Measurements from ENCODE around the gene HBP1. TPM values are rescaled to one million over a fixed set of nuclear protein-coding genes. Genes with fewer than 3 reads are reported as not detected.

HBP1 gene
- total RNA-seq, 1 experiment from 2014 or later: 55.6 TPM

GRCh38 chr7:107169120-107170050 is 582 bp downstream of the HBP1 start:
- H3K9me2 ChIP-seq (replicated peaks; ENCODE audit: insufficient read depth, low read length): no peaks in the 10 kb centered on the region
- H3K4me1 ChIP-seq (ENCODE audit: low read length): peaks cover 47% of the 10 kb centered on the region
- peak; percentile 97 for DNase-seq
- peak overlapping the region; percentile 88 for H2AFZ ChIP-seq (ENCODE audit: low read length)
- H3K79me2 ChIP-seq (ENCODE audit: low read length): peaks cover 44% of the 10 kb centered on the region
- H3K27me3 ChIP-seq (ENCODE audit: low read length): no peaks in the 10 kb centered on the region
- peak overlapping the region; percentile 87 for H3K4me3 ChIP-seq (ENCODE audit: low read length)
- peak overlapping the region; percentile 74 for H3K27ac ChIP-seq (ENCODE audit: low read length)
- H3K36me3 ChIP-seq (ENCODE audit: insufficient read depth, low read length): no peaks in the 10 kb centered on the region
- H4K20me1 ChIP-seq (ENCODE audit: insufficient read depth, low read depth, low read length): no peaks in the 10 kb centered on the region
- H3K4me2 ChIP-seq (ENCODE audit: low read depth, low read length, poor library complexity, severe bottlenecking): peak overlapping the region; percentile 80
- H3K9me3 ChIP-seq (ENCODE audit: low read length): no peaks in the 10 kb centered on the region
- peak overlapping the region; percentile 77 for H3K9ac ChIP-seq (ENCODE audit: low read length)

- peak overlapping the region; percentile 87 for H3K4me3 ChIP-seq (ENCODE audit: low read length)
- H3K36me3 ChIP-seq (ENCODE audit: insufficient read depth, low read length): no peaks in the 10 kb centered on the region
- no peaks in the 10 kb centered on the region for H3K27me3 ChIP-seq (ENCODE audit: low read length)
- H3K9me2 ChIP-seq (replicated peaks; ENCODE audit: insufficient read depth, low read length): no peaks in the 10 kb centered on the region
- peaks cover 53% of the 10 kb centered on the region for H3K79me2 ChIP-seq (ENCODE audit: low read length)
- H3K27ac ChIP-seq (ENCODE audit: low read length): peak overlapping the region; percentile 74
- H2AFZ ChIP-seq (ENCODE audit: low read length): peak overlapping the region; percentile 88
- H3K4me1 ChIP-seq (ENCODE audit: low read length): peaks cover 52% of the 10 kb centered on the region
- H3K9me3 ChIP-seq (ENCODE audit: low read length): no peaks in the 10 kb centered on the region
- peak; percentile 53 for DNase-seq
- H3K9ac ChIP-seq (ENCODE audit: low read length): peak overlapping the region; percentile 77
- H4K20me1 ChIP-seq (ENCODE audit: insufficient read depth, low read depth, low read length): no peaks in the 10 kb centered on the region
- H3K4me2 ChIP-seq (ENCODE audit: low read depth, low read length, poor library complexity, severe bottlenecking): peak overlapping the region; percentile 80
Measured at GRCh38 chr7:107170051-107170915, 1.5 kb downstream of the HBP1 start.

GRCh38 chr7:107171496-107171895 is 2.7 kb downstream of the HBP1 start:
- Histone ChIP-seq H3K4me2 (ENCODE audit: low read depth, low read length, poor library complexity, severe bottlenecking) (no peak overlapping the region), H2AFZ (ENCODE audit: low read length) (no peak overlapping the region), H4K20me1 (ENCODE audit: insufficient read depth, low read depth, low read length) (no peaks in the 10 kb centered on the region), H3K4me3 (ENCODE audit: low read length) (no peak overlapping the region), H3K36me3 (ENCODE audit: insufficient read depth, low read length) (no peaks in the 10 kb centered on the region), H3K9me3 (ENCODE audit: low read length) (no peaks in the 10 kb centered on the region), H3K27ac (ENCODE audit: low read length) (no peak overlapping the region), H3K4me1 (ENCODE audit: low read length) (peaks cover 49% of the 10 kb centered on the region), H3K9me2 (replicated peaks; ENCODE audit: insufficient read depth, low read length) (no peaks in the 10 kb centered on the region), H3K9ac (ENCODE audit: low read length) (no peak overlapping the region), H3K27me3 (ENCODE audit: low read length) (no peaks in the 10 kb centered on the region), H3K79me2 (ENCODE audit: low read length) (peaks cover 64% of the 10 kb centered on the region)
- DNase-seq: no peak

- Histone ChIP-seq H3K4me2 (ENCODE audit: low read depth, low read length, poor library complexity, severe bottlenecking) (peak overlapping the region; percentile 52), H3K79me2 (ENCODE audit: low read length) (peaks cover 74% of the 10 kb centered on the region), H3K9me2 (replicated peaks; ENCODE audit: insufficient read depth, low read length) (no peaks in the 10 kb centered on the region), H3K27ac (ENCODE audit: low read length) (no peak overlapping the region), H3K36me3 (ENCODE audit: insufficient read depth, low read length) (no peaks in the 10 kb centered on the region), H3K4me3 (ENCODE audit: low read length) (peak overlapping the region; percentile 0; the same call in 1 of the 2 replicates), H3K4me1 (ENCODE audit: low read length) (peaks cover 40% of the 10 kb centered on the region), H4K20me1 (ENCODE audit: insufficient read depth, low read depth, low read length) (no peaks in the 10 kb centered on the region), H3K9ac (ENCODE audit: low read length) (no peak overlapping the region), H3K9me3 (ENCODE audit: low read length) (no peaks in the 10 kb centered on the region), H2AFZ (ENCODE audit: low read length) (no peak overlapping the region), H3K27me3 (ENCODE audit: low read length) (no peaks in the 10 kb centered on the region)
- DNase-seq: no peak
Measured at GRCh38 chr7:107172276-107173032, 3.7 kb downstream of the HBP1 start.

- H3K27me3 ChIP-seq (ENCODE audit: low read length): no peaks in the 10 kb centered on the region
- H3K9ac ChIP-seq (ENCODE audit: low read length): no peak overlapping the region; the same call in 1 of the 2 replicates
- no peak overlapping the region for H2AFZ ChIP-seq (ENCODE audit: low read length)
- peak overlapping the region; percentile 0; the same call in 1 of the 2 replicates for H3K4me3 ChIP-seq (ENCODE audit: low read length)
- H3K4me1 ChIP-seq (ENCODE audit: low read length): peaks cover 33% of the 10 kb centered on the region
- H3K4me2 ChIP-seq (ENCODE audit: low read depth, low read length, poor library complexity, severe bottlenecking): peak overlapping the region; percentile 52
- no peaks in the 10 kb centered on the region for H3K9me3 ChIP-seq (ENCODE audit: low read length)
- H3K9me2 ChIP-seq (replicated peaks; ENCODE audit: insufficient read depth, low read length): no peaks in the 10 kb centered on the region
- H3K27ac ChIP-seq (ENCODE audit: low read length): 0 out of 2 replicates have a peak overlapping the region, but pooled peaks have one; percentile 11
- H4K20me1 ChIP-seq (ENCODE audit: insufficient read depth, low read depth, low read length): no peaks in the 10 kb centered on the region
- H3K79me2 ChIP-seq (ENCODE audit: low read length): peaks cover 81% of the 10 kb centered on the region
- no peaks in the 10 kb centered on the region for H3K36me3 ChIP-seq (ENCODE audit: insufficient read depth, low read length)
- no peak for DNase-seq
Measured at GRCh38 chr7:107173191-107173590, 4.4 kb downstream of the HBP1 start.

- Histone ChIP-seq H3K27me3 (ENCODE audit: low read length) (no peaks in the 10 kb centered on the region), H3K79me2 (ENCODE audit: low read length) (peaks cover 88% of the 10 kb centered on the region), H3K4me2 (ENCODE audit: low read depth, low read length, poor library complexity, severe bottlenecking) (peak overlapping the region; percentile 52), H3K27ac (ENCODE audit: low read length) (peak overlapping the region; percentile 34; the same call in 1 of the 2 replicates), H3K4me1 (ENCODE audit: low read length) (peaks cover 33% of the 10 kb centered on the region), H3K36me3 (ENCODE audit: insufficient read depth, low read length) (no peaks in the 10 kb centered on the region), H3K9me3 (ENCODE audit: low read length) (no peaks in the 10 kb centered on the region), H3K4me3 (ENCODE audit: low read length) (peak overlapping the region; percentile 0; the same call in 1 of the 2 replicates), H3K9ac (ENCODE audit: low read length) (no peak overlapping the region; the same call in 1 of the 2 replicates), H2AFZ (ENCODE audit: low read length) (0 out of 2 replicates have a peak overlapping the region, but pooled peaks have one; percentile 8), H4K20me1 (ENCODE audit: insufficient read depth, low read depth, low read length) (no peaks in the 10 kb centered on the region), H3K9me2 (replicated peaks; ENCODE audit: insufficient read depth, low read length) (no peaks in the 10 kb centered on the region)
- DNase-seq: peak; percentile 53
Measured at GRCh38 chr7:107173691-107174406, 5.0 kb downstream of the HBP1 start.

All from Karpas-422 (cell line).